Transverse colon (tissue), 3 donors: ENCODE measurements around the gene C19orf44.

ENCODE experiments used
- EP300 ChIP-seq: sonication (generic); formaldehyde crosslinking; IDR thresholded peaks from one replicate; pipeline ENCODE4 v1.6.1; 2017; ENCODE audit warnings: antibody characterized with exemption, low read depth
- POLR2A ChIP-seq: fragments of 450-650 bp; IDR thresholded peaks from one replicate; pipeline ENCODE4 v1.6.1; 2016; ENCODE audit warnings: antibody characterized with exemption, mild to moderate bottlenecking, moderate library complexity
- TF ChIP-seq, protein P1 (sequence below), 5 experiments: fragments of 200-600 bp in 3 of 5; fragments of 450-650 bp in 2 of 5; sonication (generic) in 3 of 5; IDR thresholded peaks; 1 replicate in 2 of 5; 2 replicates in 3 of 5; pipeline ENCODE4 v1.5.1; 2016 to 2017; ENCODE audit warnings: antibody characterized with exemption in 5 of 5, inconsistent platforms in 3 of 5, mild to moderate bottlenecking in 2 of 5, moderate library complexity in 1 of 5

DNA sequence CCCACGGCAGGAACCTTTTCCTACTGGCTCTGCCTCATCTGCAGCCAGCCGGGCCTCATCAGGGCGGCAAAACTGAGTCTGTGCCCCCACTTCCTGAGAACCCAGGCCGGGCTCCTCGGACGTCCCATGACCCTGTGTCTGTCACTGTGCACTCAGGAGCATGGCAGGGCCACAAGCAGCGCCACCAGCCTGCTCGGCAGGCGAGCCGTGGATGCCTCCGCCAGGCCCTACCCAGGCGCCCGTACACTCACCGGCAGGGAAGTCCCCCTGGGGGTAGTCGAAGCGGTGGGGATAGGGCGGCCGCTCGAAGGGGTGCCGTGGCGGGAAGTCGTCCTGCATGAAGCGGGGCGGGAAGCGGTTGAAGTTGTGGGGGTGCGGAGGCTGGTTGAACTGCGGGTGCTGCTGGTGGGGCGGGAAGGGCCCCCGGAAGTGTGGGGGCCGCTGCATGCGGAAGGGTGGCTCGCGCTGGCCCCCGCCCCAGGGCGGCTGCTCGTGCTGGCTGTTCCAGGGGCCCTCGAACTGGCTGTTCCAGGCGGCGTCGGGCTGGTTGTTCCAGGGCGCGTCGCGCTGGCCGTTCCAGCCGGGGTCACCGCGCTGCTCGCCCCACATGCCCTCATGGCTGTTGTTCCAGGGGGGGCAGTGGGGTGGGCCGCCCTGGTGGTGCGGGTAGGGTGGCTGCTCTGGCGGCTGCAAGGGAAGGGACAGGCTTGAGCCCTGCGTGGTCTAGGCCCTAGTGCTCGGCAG lies 29.0 kb downstream of the C19orf44 start:
- TF ChIP-seq, protein P1, sequence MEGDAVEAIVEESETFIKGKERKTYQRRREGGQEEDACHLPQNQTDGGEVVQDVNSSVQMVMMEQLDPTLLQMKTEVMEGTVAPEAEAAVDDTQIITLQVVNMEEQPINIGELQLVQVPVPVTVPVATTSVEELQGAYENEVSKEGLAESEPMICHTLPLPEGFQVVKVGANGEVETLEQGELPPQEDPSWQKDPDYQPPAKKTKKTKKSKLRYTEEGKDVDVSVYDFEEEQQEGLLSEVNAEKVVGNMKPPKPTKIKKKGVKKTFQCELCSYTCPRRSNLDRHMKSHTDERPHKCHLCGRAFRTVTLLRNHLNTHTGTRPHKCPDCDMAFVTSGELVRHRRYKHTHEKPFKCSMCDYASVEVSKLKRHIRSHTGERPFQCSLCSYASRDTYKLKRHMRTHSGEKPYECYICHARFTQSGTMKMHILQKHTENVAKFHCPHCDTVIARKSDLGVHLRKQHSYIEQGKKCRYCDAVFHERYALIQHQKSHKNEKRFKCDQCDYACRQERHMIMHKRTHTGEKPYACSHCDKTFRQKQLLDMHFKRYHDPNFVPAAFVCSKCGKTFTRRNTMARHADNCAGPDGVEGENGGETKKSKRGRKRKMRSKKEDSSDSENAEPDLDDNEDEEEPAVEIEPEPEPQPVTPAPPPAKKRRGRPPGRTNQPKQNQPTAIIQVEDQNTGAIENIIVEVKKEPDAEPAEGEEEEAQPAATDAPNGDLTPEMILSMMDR (IDR thresholded peaks at IDR 0.05): no peak
- TF ChIP-seq EP300 (no peak), POLR2A (no peak)
